Thyroid gland (tissue), 4 donors: Measurements from ENCODE around the gene PPP2R5B. TPM values are rescaled to one million over a fixed set of nuclear protein-coding genes. Genes with fewer than 3 reads are reported as not detected.

ENCODE experiments used
- DNase-seq, 2 donors: peaks; one replicate each; pipeline ENCODE4 v3.0.0-alpha.2; 2019
- H3K27ac ChIP-seq, 3 donors: fragments of 200-600 bp; sonication (generic); 1 replicate in 2 of 3; 2 replicates in 1 of 3; pipeline ENCODE4 v1.5.1; 2016 to 2019; ENCODE audit warnings: mild to moderate bottlenecking in 1 of 3, moderate library complexity in 1 of 3
- H3K27me3 ChIP-seq: fragments of 200-600 bp; sonication (generic); one replicate; pipeline ENCODE4 v1.5.1; 2019
- H3K36me3 ChIP-seq, 2 donors: fragments of 200-600 bp; sonication (generic); one replicate each; pipeline ENCODE4 v1.5.1; 2016 to 2019
- H3K4me1 ChIP-seq, 2 donors: fragments of 200-600 bp; sonication (generic); one replicate each; pipeline ENCODE4 v1.5.1; 2017 to 2019
- H3K4me3 ChIP-seq, 3 donors: fragments of 200-600 bp; sonication (generic); replicated peaks in 1 of 3; 1 replicate in 2 of 3; 2 replicates in 1 of 3; pipeline ENCODE4 v1.5.1; 2016; ENCODE audit warnings: mild to moderate bottlenecking in 1 of 3
- H3K9me3 ChIP-seq: fragments of 200-600 bp; sonication (generic); one replicate; pipeline ENCODE4 v1.5.1; 2017
- CTCF ChIP-seq, 6 experiments: fragments of 200-600 bp in 3 of 6; fragments of 450-650 bp in 3 of 6; sonication (generic) in 3 of 6; IDR thresholded peaks; one replicate each; pipeline ENCODE4 v1.5.1; 2016 to 2019; ENCODE audit warnings: antibody characterized with exemption in 6 of 6, mild to moderate bottlenecking in 2 of 6, inconsistent platforms in 1 of 6, moderate library complexity in 1 of 6
- POLR2A ChIP-seq, 2 donors: fragments of 450-650 bp; IDR thresholded peaks; one replicate each; pipeline ENCODE4 v1.6.1; 2017; ENCODE audit warnings: antibody characterized with exemption in 2 of 2, mild to moderate bottlenecking in 2 of 2, moderate library complexity in 1 of 2
- WGBS, 2 donors: methylation state at CpG; one replicate each; pipeline ENCODE4 v1.1.5; 2017; 5-methylcytosine and 5-hydroxymethylcytosine counted together
- intact Hi-C: fragments of 100-400 bp; cut with DNase I; formaldehyde crosslinking; loops from one replicate; pipeline ENCODE4 v1.15.1; 2023
- total RNA-seq, 4 donors: library from RNA; depleted of rRNA; stranded (reverse); fragments of >200 nt; gene quantifications; one replicate each; pipeline ENCODE4 v1.2.3, GENCODE V29; 2016

PPP2R5B gene
- total RNA-seq = 10 to 100 TPM; 14.8 to 30.1 (median 21.7) TPM

- Histone ChIP-seq H3K27ac (peak within 1 kb of the TSS; percentile 94 to 96 (median 95)), H3K9me3 (no peaks in the 10 kb centered on the region), H3K36me3 (peaks cover 0 to 15% of the 10 kb centered on the region in 2 donors), H3K4me1 (peaks cover 9 to 18% of the 10 kb centered on the region in 2 donors), H3K4me3 (peak within 1 kb of the TSS; percentile 53 to 96 (median 92)), H3K27me3 (no peaks in the 10 kb centered on the region)
- intact Hi-C loops = loop anchor here (5.0 kb wide), 1 partner anchor 103 kb away; the partner anchor contains the start of gene SNX15
- WGBS, 2 donors = 0% methylated on average over 10 to 18 of the region's 47 CpGs
- TF ChIP-seq POLR2A (IDR thresholded peaks at IDR 0.05) (peak in 1 of 2 donors; percentile 84), CTCF (IDR thresholded peaks at IDR 0.05) (peak in 2 of 6 experiments; percentile 12 to 49)
- DNase-seq = peak; percentile 95
Observed at GRCh38 chr11:64923944-64924909, at the start of gene PPP2R5B. Gene PPP2R5B (plus strand): TSS chr11:64924689. CDS start chr11:64925735, 1,046 bp downstream.

GRCh38 chr11:64875369-64876228 lies 48.9 kb upstream of the PPP2R5B start:
- no peaks in the 10 kb centered on the region for H3K27me3 ChIP-seq
- peaks cover 41 to 50% of the 10 kb centered on the region in 2 donors for H3K4me1 ChIP-seq
- WGBS, 2 donors = 30 to 32% methylated on average over 17 of the region's 17 CpGs
- intact Hi-C loops = no loop called here
- peak; percentile 64 to 69 for DNase-seq
- peak overlapping the region; percentile 77 to 82 (median 80) for H3K27ac ChIP-seq
- TF ChIP-seq CTCF (IDR thresholded peaks at IDR 0.05) (no peak), POLR2A (IDR thresholded peaks at IDR 0.05) (no peak)
- H3K36me3 ChIP-seq = peaks cover 11 to 16% of the 10 kb centered on the region in 2 donors
- no peaks in the 10 kb centered on the region for H3K9me3 ChIP-seq
- peak overlapping the region in 1 of 3 donors; percentile 75 for H3K4me3 ChIP-seq

GRCh38 chr11:64876229-64876750 lies 48.2 kb upstream of the PPP2R5B start:
- WGBS, 2 donors = 34 to 37% methylated on average over 11 of the region's 11 CpGs
- H3K36me3 ChIP-seq = peaks cover 11 to 16% of the 10 kb centered on the region in 2 donors
- intact Hi-C loops = no loop called here
- TF ChIP-seq CTCF (IDR thresholded peaks at IDR 0.05) (no peak), POLR2A (IDR thresholded peaks at IDR 0.05) (no peak)
- H3K27me3 ChIP-seq = no peaks in the 10 kb centered on the region
- no peak for DNase-seq
- peaks cover 37 to 43% of the 10 kb centered on the region in 2 donors for H3K4me1 ChIP-seq
- no peaks in the 10 kb centered on the region for H3K9me3 ChIP-seq
- H3K4me3 ChIP-seq = peak overlapping the region in 1 of 3 donors; percentile 75
- peak overlapping the region; percentile 77 to 82 (median 80) for H3K27ac ChIP-seq

- H3K27ac ChIP-seq = peak overlapping the region; percentile 77 to 82 (median 80)
- H3K27me3 ChIP-seq = no peaks in the 10 kb centered on the region
- 9 to 12% methylated on average over 13 to 14 of the region's 14 CpGs for WGBS, 2 donors
- DNase-seq = peak; percentile 92 to 94
- peaks cover 11 to 16% of the 10 kb centered on the region in 2 donors for H3K36me3 ChIP-seq
- peak overlapping the region; percentile 75 to 97 (median 97) for H3K4me3 ChIP-seq
- H3K4me1 ChIP-seq = peaks cover 37 to 38% of the 10 kb centered on the region in 2 donors
- H3K9me3 ChIP-seq = no peaks in the 10 kb centered on the region
- TF ChIP-seq CTCF (IDR thresholded peaks at IDR 0.05) (no peak), POLR2A (IDR thresholded peaks at IDR 0.05) (peak in 1 of 2 donors; percentile 44)
- intact Hi-C loops = no loop called here
Observed at GRCh38 chr11:64876835-64877341, 47.6 kb upstream of the PPP2R5B start.
